ENCODE results near the gene MAPT.

MAPT gene

DNA sequence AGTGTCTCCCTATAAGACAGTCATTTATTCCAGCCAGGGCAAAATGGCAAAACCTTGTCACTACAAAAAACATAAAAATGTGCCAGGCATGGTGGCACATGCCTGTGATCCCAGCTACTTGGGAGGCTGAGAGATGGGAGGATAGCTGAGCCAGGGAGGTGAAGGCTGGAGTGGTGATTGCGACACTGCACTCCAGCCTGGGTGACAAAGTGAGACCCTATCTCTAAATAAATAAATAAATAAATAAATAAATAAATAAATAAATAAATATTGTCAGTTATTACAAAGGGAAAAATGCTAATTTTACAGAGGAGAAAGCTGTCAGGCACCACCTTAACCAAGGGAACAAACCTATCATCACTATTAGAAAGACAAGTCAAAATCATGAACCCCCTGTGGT lies 180.2 kb downstream of the MAPT start:
- no peak for DNase-seq
